Measurements from ENCODE around the gene SOX1.
A peak's percentile ranks its signal among the peaks of the same experiment; 100 is the strongest.

SOX1 gene

DNA sequence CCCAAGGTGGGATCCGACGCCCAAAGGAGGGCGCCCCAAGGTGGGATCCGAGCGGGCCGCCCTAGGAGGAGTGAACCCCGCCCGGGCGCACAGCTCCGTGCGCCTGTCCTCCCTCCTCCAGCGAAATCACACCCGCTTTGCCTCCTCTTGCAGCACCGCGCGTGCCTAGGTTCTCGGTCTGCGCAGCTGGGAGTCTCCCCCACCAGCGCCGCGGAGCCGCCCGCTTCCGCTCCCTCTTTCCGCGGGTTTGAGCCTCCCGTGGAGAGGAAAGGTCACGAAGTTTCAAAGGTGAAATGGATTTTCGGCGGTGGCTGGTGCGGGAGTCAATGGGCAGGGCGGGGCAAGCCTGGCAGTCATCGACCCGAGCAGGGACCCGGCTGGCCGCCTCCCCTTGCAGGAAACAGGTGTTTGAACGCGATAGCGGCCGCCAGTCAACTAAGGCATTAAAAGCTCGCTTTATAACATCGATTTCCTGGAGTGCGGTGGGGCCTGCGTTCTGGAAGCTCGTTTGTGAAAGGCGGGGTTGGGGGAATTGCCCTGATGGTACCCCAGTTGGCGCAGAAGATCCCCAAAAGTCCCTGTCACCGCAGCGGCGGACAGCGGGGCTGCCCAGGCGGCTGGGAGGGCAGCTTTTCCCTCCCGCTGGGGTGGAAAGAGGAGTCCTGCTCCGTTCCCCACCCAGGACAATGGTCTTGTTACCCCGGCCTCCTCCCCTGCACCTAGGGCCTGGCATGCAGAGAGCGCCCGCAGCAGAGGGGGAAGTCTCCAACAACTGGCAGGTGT is 9.0 kb upstream of the SOX1 start (continued):
- TF ChIP-seq, protein P1, sequence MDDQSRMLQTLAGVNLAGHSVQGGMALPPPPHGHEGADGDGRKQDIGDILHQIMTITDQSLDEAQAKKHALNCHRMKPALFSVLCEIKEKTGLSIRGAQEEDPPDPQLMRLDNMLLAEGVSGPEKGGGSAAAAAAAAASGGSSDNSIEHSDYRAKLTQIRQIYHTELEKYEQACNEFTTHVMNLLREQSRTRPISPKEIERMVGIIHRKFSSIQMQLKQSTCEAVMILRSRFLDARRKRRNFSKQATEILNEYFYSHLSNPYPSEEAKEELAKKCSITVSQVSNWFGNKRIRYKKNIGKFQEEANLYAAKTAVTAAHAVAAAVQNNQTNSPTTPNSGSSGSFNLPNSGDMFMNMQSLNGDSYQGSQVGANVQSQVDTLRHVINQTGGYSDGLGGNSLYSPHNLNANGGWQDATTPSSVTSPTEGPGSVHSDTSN (CRISPR knock-in tag; IDR thresholded peaks at IDR 0.05) = no peak
- no peak for TF ChIP-seq KLF16 (tag by site-specific recombination; IDR thresholded peaks at IDR 0.05)
- no peak for TF ChIP-seq ZNF768 (tag by site-specific recombination; IDR thresholded peaks at IDR 0.05)
- TF ChIP-seq GLI2 (tag by site-specific recombination; IDR thresholded peaks at IDR 0.05; ENCODE audit: borderline replicate concordance, low read depth) = no peak
- TF ChIP-seq SP7 (tag by site-specific recombination; IDR thresholded peaks at IDR 0.05) = peak; percentile 38
- no peak for TF ChIP-seq ZFP37 (tag by site-specific recombination; IDR thresholded peaks at IDR 0.05)
- TF ChIP-seq, protein P2, sequence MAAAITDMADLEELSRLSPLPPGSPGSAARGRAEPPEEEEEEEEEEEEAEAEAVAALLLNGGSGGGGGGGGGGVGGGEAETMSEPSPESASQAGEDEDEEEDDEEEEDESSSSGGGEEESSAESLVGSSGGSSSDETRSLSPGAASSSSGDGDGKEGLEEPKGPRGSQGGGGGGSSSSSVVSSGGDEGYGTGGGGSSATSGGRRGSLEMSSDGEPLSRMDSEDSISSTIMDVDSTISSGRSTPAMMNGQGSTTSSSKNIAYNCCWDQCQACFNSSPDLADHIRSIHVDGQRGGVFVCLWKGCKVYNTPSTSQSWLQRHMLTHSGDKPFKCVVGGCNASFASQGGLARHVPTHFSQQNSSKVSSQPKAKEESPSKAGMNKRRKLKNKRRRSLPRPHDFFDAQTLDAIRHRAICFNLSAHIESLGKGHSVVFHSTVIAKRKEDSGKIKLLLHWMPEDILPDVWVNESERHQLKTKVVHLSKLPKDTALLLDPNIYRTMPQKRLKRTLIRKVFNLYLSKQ (tag by site-specific recombination; IDR thresholded peaks at IDR 0.05; ENCODE audit: borderline replicate concordance) = no peak
- no peak for TF ChIP-seq ZNF621 (tag by site-specific recombination; IDR thresholded peaks at IDR 0.05)
- no peak for TF ChIP-seq ZNF548 (tag by site-specific recombination; IDR thresholded peaks at IDR 0.05)
- TF ChIP-seq, protein P3, sequence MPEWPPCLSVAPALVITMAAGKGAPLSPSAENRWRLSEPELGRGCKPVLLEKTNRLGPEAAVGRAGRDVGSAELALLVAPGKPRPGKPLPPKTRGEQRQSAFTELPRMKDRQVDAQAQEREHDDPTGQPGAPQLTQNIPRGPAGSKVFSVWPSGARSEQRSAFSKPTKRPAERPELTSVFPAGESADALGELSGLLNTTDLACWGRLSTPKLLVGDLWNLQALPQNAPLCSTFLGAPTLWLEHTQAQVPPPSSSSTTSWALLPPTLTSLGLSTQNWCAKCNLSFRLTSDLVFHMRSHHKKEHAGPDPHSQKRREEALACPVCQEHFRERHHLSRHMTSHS (tag by site-specific recombination; IDR thresholded peaks at IDR 0.05) = no peak
- no peak for TF ChIP-seq ZEB2 (tag by site-specific recombination; IDR thresholded peaks at IDR 0.05)
- TF ChIP-seq ZNF292 (tag by site-specific recombination; IDR thresholded peaks at IDR 0.05; ENCODE audit: borderline replicate concordance, low read depth) = no peak
- no peak for TF ChIP-seq ZNF701 (tag by site-specific recombination; IDR thresholded peaks at IDR 0.05)
- TF ChIP-seq ZBTB8A (tag by site-specific recombination; IDR thresholded peaks at IDR 0.05) = peak; percentile 98
- TF ChIP-seq, protein P4, sequence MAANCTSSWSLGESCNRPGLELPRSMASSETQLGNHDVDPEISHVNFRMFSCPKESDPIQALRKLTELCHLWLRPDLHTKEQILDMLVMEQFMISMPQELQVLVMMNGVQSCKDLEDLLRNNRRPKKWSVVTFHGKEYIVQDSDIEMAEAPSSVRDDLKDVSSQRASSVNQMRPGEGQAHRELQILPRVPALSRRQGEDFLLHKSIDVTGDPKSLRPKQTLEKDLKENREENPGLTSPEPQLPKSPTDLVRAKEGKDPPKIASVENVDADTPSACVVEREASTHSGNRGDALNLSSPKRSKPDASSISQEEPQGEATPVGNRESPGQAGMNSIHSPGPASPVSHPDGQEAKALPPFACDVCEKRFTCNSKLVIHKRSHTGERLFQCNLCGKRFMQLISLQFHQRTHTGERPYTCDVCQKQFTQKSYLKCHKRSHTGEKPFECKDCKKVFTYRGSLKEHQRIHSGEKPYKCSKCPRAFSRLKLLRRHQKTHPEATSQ (tag by site-specific recombination; IDR thresholded peaks at IDR 0.05) = no peak
- TF ChIP-seq ZNF155 (tag by site-specific recombination; IDR thresholded peaks at IDR 0.05) = no peak
- TF ChIP-seq, protein P5, sequence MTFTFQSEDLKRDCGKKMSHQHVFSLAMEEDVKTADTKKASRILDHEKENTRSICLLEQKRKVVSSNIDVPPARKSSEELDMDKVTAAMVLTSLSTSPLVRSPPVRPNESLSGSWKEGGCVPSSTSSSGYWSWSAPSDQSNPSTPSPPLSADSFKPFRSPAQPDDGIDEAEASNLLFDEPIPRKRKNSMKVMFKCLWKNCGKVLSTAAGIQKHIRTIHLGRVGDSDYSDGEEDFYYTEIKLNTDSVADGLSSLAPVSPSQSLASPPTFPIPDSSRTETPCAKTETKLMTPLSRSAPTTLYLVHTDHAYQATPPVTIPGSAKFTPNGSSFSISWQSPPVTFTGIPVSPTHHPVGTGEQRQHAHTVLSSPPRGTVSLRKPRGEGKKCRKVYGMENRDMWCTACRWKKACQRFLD (tag by site-specific recombination; IDR thresholded peaks at IDR 0.05) = no peak
- TF ChIP-seq FEZF1 (tag by site-specific recombination; IDR thresholded peaks at IDR 0.05) = no peak
- TF ChIP-seq GFI1B (tag by site-specific recombination; IDR thresholded peaks at IDR 0.05) = no peak
- TF ChIP-seq OSR2 (tag by site-specific recombination; IDR thresholded peaks at IDR 0.05) = no peak
- TF ChIP-seq, protein P6, sequence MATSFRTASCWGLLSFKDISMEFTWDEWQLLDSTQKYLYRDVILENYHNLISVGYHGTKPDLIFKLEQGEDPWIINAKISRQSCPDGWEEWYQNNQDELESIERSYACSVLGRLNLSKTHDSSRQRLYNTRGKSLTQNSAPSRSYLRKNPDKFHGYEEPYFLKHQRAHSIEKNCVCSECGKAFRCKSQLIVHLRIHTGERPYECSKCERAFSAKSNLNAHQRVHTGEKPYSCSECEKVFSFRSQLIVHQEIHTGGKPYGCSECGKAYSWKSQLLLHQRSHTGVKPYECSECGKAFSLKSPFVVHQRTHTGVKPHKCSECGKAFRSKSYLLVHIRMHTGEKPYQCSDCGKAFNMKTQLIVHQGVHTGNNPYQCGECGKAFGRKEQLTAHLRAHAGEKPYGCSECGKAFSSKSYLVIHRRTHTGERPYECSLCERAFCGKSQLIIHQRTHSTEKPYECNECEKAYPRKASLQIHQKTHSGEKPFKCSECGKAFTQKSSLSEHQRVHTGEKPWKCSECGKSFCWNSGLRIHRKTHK (tag by site-specific recombination; IDR thresholded peaks at IDR 0.05) = no peak
- TF ChIP-seq, protein P7, sequence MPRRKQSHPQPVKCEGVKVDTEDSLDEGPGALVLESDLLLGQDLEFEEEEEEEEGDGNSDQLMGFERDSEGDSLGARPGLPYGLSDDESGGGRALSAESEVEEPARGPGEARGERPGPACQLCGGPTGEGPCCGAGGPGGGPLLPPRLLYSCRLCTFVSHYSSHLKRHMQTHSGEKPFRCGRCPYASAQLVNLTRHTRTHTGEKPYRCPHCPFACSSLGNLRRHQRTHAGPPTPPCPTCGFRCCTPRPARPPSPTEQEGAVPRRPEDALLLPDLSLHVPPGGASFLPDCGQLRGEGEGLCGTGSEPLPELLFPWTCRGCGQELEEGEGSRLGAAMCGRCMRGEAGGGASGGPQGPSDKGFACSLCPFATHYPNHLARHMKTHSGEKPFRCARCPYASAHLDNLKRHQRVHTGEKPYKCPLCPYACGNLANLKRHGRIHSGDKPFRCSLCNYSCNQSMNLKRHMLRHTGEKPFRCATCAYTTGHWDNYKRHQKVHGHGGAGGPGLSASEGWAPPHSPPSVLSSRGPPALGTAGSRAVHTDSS (tag by site-specific recombination; IDR thresholded peaks at IDR 0.05) = no peak
- TF ChIP-seq ZNF311 (tag by site-specific recombination; IDR thresholded peaks at IDR 0.05; ENCODE audit: borderline replicate concordance) = no peak
- TF ChIP-seq OVOL3 (tag by site-specific recombination; IDR thresholded peaks at IDR 0.05) = no peak
